ENCODE results near the gene CDR2L.
"Not testable (repeated sequence)": the region's sequence is repeated elsewhere in the genome, so short reads cannot be mapped to it uniquely, and the experiment has no call there.

The CDR2L gene

GRCh38 chr17:75044716-75045115 is 57.3 kb downstream of the CDR2L start:
- no peak for DNase-seq

DNA sequence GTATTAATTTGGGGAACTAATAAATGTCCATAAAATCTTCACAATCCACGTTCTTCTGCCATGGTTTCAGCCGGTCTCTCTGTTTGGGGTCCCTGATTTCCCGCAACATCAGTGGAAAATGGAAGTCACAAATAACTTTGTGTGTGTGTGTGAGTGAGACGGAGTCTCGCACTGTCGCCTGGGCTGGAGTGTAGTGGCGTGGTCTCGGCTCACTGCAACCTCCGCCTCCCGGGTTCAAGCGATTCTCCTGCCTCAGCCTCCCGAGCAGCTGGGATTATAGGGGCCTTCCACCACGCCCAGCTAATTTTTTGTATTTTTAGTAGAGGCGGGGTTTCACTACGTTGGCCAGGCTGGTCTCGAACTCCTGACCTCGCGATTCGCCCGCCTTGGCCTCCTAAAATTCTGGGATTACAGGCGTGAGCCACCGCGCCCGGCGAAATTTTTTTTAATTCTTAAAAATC is 58.5 kb downstream of the CDR2L start:
- DNase-seq, result not testable (repeated sequence)

DNA sequence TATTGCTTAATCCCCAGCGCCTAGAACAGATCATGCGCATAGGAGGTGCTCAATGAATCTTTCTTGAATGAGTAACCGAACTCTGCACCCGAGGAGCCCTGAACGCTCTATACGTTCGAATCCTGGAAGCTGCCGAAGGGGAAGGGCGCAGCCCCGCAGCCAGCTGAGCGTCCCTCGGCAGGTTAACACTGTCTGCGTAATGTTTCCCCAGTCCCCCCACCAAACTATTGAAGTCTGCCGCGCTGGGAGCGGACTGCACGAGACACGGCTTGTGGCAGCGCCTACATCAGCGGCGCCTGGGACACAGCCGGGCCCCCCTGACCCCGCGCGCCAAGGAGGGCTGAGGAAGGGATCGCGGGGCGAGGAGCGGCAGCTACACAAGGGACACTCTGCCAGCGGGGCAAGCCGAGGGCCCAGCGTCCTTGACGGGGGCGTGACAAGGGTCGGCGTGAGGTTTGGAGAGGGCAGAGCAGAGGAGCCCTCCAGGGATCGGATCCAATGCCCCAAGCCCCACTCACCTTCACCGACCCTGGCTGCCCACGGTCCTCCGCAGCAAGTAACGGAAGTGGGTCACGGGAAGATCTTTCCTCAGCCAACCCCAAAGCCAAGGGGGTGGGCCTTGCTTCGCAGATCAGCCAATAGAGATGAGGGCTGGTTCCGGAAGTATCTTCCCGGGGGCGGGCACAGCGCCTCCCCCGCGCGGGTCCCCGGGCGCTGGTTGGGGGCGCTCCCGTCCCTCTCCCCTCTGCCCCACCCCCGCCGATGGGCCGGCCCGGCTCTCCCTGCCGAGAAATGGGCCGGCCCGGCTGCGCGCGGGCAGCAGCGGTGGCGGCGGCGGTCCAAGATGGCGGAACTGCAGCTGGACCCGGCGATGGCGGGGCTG is 59.2 kb downstream of the CDR2L start, which contains the start of the genes ATP5PD and KCTD2:
Gene ATP5PD (minus strand): TSS at position 563 of the 883 bp plus-strand sequence. CDS start 4,319 bp downstream, outside the sequence.
Gene KCTD2 (plus strand): TSS at position 819 of the 883 bp plus-strand sequence. CDS start 26 bp downstream, at position 845.
- peak; percentile 98 for DNase-seq

DNA sequence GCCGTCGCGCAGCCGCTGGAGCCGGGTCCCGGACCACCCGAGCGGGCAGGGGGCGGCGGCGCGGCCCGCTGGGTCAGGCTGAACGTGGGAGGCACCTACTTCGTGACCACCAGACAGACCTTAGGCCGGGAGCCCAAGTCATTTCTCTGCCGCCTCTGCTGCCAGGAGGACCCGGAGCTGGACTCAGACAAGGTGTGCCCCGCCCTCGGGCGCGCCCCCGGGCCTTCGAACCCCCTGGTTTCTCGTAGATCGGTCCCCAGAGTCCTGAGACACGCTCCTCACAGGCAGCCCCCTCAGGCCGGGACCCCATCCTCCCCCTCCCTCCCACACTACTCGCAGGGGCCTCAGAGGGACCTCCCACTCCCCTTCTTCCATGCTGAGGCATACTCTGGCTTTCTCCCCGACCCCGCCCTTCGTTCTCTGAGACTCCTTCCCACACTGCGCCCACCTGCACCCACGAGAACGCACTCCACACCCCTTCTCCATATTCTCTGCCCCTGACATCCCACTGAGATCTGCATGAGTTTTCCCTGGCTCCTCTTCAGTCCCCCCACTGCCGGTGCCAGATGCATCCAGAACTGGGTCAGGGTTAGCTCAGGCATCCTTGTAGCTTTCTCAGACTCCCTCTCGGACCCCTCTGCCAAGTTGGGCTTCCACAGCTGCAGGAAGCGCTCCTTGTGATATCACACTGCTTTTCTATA is 60.1 kb downstream of the CDR2L start:
- peak; percentile 65 for DNase-seq

DNA sequence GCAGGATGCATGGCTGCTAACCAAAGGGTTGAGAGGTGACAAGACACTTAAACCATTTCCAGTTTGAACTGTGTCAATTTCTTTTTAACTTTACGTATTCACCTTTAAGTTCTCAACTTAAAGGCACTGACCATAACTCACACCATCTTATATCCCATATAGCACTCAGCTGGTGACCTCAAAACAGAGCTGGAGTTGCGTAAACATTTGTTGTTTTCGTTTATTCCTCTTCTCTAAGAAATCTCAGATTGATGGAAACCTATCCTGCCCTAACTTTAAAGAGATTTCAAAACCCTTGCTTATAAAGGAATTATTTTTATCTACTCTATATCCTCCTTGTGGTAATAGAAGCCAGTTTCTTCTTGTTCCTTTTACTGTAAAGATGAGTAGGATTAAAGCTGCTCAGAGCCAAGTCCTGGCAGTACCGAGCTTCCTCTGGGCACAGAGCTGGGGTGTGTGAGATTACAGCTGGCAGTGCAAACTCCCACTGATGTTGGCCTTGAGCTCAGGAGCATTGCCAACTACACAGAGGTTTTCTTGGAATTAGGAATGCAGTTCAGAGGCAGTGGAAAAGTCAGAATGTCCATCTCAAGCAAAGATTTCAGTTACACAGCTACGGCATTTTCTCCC is 60.9 kb downstream of the CDR2L start:
- no peak for DNase-seq

GRCh38 chr17:75049057-75049456 is 61.6 kb downstream of the CDR2L start:
- DNase-seq, result no peak

DNA sequence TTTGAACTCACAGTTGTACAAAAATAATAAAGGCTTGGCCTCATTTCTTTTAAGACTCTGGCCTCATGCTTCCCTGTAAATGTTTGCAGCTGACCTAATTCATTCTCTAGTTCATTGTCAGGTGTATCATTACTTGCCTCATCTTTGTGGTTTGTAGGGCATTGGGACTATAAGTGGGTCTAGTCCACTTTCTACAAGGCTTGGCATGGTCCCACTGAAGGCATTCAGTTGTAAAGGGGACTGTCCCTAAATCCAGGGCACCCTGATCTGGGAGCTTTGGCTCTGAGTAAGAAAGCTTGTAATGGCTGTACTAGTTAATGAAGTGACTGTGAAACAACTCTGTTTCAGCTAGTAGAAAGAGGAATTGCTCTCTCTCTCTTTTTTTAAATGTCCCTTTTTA is 62.3 kb downstream of the CDR2L start:
- no peak for DNase-seq

DNA sequence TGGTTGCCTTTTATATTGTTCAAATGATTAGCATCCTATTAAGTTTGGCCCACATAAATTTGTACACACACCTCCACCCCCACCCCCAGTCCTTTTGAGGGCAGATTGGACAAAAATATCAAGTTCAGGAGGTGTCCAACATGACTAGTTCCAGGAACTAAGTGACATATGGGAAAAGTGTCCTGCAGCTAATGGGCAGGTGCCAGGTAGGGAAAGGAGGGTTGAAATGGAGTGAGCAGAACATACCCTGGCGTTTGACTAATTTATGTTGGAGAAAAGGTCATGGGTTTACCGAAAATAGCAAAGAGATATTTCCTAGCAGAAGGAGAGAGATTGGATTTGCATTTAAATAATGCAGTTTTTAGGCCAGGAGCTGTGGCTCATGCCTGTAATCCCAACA is 64.5 kb downstream of the CDR2L start:
- DNase-seq, result no peak

All from right forelimb (tissue), 1 donor.